HepG2 (cell line): ENCODE data around the gene SLC25A47. TPM values are rescaled to one million over a fixed set of nuclear protein-coding genes. Genes with fewer than 3 reads are reported as not detected.

Experiments used
- AFF4 ChIP-seq: sonication (generic); formaldehyde crosslinking; IDR thresholded peaks from 2 replicates; pipeline ENCODE4 v1.4.0; 2020; ENCODE audit warnings: missing genetic modification reagents
- GTF3A ChIP-seq: sonication (generic); formaldehyde crosslinking; conservative IDR thresholded peaks from 2 replicates; pipeline ENCODE4 v1.4.0; 2020; ENCODE audit warnings: mild to moderate bottlenecking, missing genetic modification reagents
- HNF1A ChIP-seq, 2 experiments: sonication (generic) in 1 of 2; formaldehyde crosslinking in 1 of 2; IDR thresholded peaks; 2 replicates each; pipeline versions ENCODE4 v1.4.0 to v1.6.1; 2016 to 2020; ENCODE audit warnings: borderline replicate concordance in 1 of 2, low read depth in 1 of 2, mild to moderate bottlenecking in 1 of 2, missing genetic modification reagents in 1 of 2
- MXD3 ChIP-seq: IDR thresholded peaks from 2 replicates; pipeline ENCODE4 v1.6.1; 2016; ENCODE audit warnings: mild to moderate bottlenecking, missing biosample characterization, missing genetic modification reagents
- NCOR1 ChIP-seq: fragments of 200-600 bp; sonication (generic); IDR thresholded peaks from 2 replicates; pipeline ENCODE4 v1.7.0; 2017; ENCODE audit warnings: antibody characterized with exemption, low read length, borderline replicate concordance
- NFE2L2 ChIP-seq: fragments of 150-350 bp; IDR thresholded peaks from 2 replicates; pipeline ENCODE4 v1.6.1; 2014; ENCODE audit warnings: low read length
- NR1H2 ChIP-seq: sonication (generic); formaldehyde crosslinking; IDR thresholded peaks from 2 replicates; pipeline ENCODE4 v1.8.1; 2022; ENCODE audit warnings: low read depth, missing genetic modification reagents, borderline replicate concordance
- RFXANK ChIP-seq: IDR thresholded peaks from 2 replicates; pipeline ENCODE4 v1.6.1; 2016
- XRCC5 ChIP-seq: fragments of 200-400 bp; formaldehyde crosslinking; optimal IDR thresholded peaks from 2 replicates; pipeline ENCODE3; 2017; ENCODE audit warnings: mild to moderate bottlenecking, low read length
- ZNF281 ChIP-seq: sonication (generic); formaldehyde crosslinking; IDR thresholded peaks from 2 replicates; pipeline ENCODE4 v1.4.0; 2020; ENCODE audit warnings: missing genetic modification reagents, borderline replicate concordance
- ZNF326 ChIP-seq: sonication (generic); formaldehyde crosslinking; IDR thresholded peaks from 2 replicates; pipeline ENCODE4 v1.4.0; 2020; ENCODE audit warnings: missing genetic modification reagents, borderline replicate concordance
- ZNF441 ChIP-seq: sonication (generic); formaldehyde crosslinking; IDR thresholded peaks from 2 replicates; pipeline ENCODE4 v1.7.0; 2021; ENCODE audit warnings: missing genetic modification reagents, borderline replicate concordance
- ZNF710 ChIP-seq: sonication (generic); formaldehyde crosslinking; IDR thresholded peaks from 2 replicates; pipeline ENCODE4 v1.5.0; 2020; ENCODE audit warnings: mild to moderate bottlenecking, missing genetic modification reagents, borderline replicate concordance
- polyA plus RNA-seq, 8 experiments: library from polyadenylated mRNA; depleted of rRNA in 3 of 8; stranded (reverse) in 7 of 8; unstranded in 1 of 8; fragments of >200 nt; fragmentation: Illumina TruSeq in 4 of 8; extraction: Trizol in 4 of 8; gene quantifications; 2 replicates each; pipeline versions ENCODE4 v1.2.1 to v1.2.3, GENCODE V29; 2011 to 2016; ENCODE audit warnings: low read depth in 4 of 8, missing spikeins in 1 of 8, mixed read lengths in 1 of 8; ENCODE audit not compliant: insufficient read depth in 1 of 8
- total RNA-seq, 5 experiments: library from RNA; depleted of rRNA; stranded (reverse); fragments of >200 nt; fragmentation: Illumina TruSeq; extraction: Trizol; gene quantifications; 2 replicates each; pipeline ENCODE4 v1.2.3, GENCODE V29; 2016; ENCODE audit warnings: low read depth in 1 of 5

The SLC25A47 gene
- total and polyA plus RNA-seq, 2 of the 13 experiments (the other 11 are each of a cell fraction or from before 2014, with no cell fraction given), result 1.0 to 1.7 TPM

- TF ChIP-seq MXD3 (CRISPR knock-in tag) (peak; percentile 93), NFE2L2 (no peak), ZNF281 (0 out of 2 replicates have a peak, but pooled peaks have one; percentile 20), ZNF710 (CRISPR knock-in tag) (no peak), HNF1A (IDR thresholded peaks at IDR 0.05; ENCODE audit: low read depth) (no peak), HNF1A (CRISPR knock-in tag; IDR thresholded peaks at IDR 0.05; ENCODE audit: borderline replicate concordance) (no peak; the same call in 1 of the 2 replicates), AFF4 (CRISPR knock-in tag) (peak; percentile 50; the same call in 1 of the 2 replicates), XRCC5 (peak; percentile 43), ZNF441 (CRISPR knock-in tag) (no peak; the same call in 1 of the 2 replicates), GTF3A (CRISPR knock-in tag) (no peak), NCOR1 (no peak), RFXANK (CRISPR knock-in tag) (no peak), NR1H2 (CRISPR knock-in tag) (peak; percentile 43; the same call in 1 of the 2 replicates), ZNF326 (CRISPR knock-in tag) (no peak)
Measured at GRCh38 chr14:100285021-100285912, 37.9 kb upstream of the SLC25A47 start (continued).
